Measurements from ENCODE around the gene LTA4H.
A peak's percentile ranks its signal among the peaks of the same experiment; 100 is the strongest.

The LTA4H gene

GRCh38 chr12:95997911-95998510, 37.4 kb downstream of the LTA4H start:
- H3K4me3 Mint-ChIP-seq, result no peak overlapping the region

DNA sequence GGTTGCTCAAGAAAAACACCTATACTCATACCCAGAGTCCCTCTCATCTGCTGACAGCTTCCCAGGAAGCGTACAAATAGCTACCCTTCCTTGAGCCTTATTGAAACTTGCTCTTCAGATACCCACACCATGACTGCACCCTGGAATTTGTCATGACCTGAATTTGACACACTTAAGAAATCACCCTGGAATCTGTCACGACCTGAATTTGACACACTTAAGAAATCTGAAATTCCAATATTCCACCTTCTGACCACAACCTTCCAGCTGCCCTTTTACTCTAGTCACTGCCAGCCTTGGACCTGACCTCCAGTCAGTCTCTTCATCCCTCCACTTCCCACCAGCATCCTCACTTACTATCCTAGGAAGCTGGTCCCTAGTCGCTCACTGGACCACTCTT, 38.1 kb downstream of the LTA4H start:
- peaks cover 44% of the 10 kb centered on the region for H3K4me1 Mint-ChIP-seq (ENCODE audit: low read depth)
- H3K9me3 Mint-ChIP-seq, result no peaks in the 10 kb centered on the region
- no peak overlapping the region for H3K4me3 Mint-ChIP-seq
- intact Hi-C loops (cut with micrococcal nuclease), result loop anchor here (5.0 kb wide), 1 partner anchor 175 kb away; no protein-coding TSS in a partner anchor
- H3K36me3 Mint-ChIP-seq (ENCODE audit: low read depth), result peaks cover 32% of the 10 kb centered on the region
- no peaks in the 10 kb centered on the region for H3K27me3 Mint-ChIP-seq
- no peak overlapping the region for H3K27ac Mint-ChIP-seq

More at GRCh38 chr12:95997911-95998510, 37.4 kb downstream of the LTA4H start:
- Mint-ChIP-seq H3K36me3 (ENCODE audit: low read depth) (peaks cover 35% of the 10 kb centered on the region), H3K4me1 (ENCODE audit: low read depth) (peaks cover 41% of the 10 kb centered on the region), H3K9me3 (no peaks in the 10 kb centered on the region), H3K27ac (no peak overlapping the region), H3K27me3 (no peaks in the 10 kb centered on the region)
- intact Hi-C loops (cut with micrococcal nuclease), result loop anchor here (1.0 to 5.0 kb wide), 2 partner anchors 80 to 176 kb away; no protein-coding TSS in a partner anchor

DNA sequence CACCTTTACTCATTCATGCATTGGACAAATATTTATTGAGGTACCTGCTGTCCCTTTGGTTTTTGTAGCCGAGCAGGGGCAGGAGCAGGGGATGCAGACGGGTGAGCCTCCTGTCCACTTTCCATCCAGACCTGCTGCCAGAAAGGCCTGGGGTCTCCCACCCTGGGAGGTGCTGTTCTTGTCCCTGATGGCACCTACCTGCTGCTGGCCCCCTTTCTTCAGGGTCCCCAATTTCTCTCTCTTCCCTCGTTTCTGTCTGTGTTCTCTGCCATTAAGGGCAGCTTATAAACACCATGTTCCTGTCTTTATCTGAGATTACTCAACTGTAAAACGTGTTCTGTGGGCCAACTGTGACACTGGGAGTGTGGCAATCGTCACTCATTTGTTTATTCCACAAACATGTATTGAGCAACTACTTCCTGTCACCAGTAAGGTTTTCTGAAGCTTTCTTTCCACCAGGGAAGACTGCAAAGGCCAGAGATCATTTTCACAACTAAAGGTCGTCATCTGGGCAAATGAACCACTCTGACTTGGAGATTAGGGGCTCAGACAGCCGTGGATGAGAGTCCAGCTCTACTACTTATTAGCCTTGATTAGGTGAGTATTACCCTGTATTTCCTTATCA, 39.2 kb downstream of the LTA4H start, which contains the start of gene HAL:
TSS of gene HAL (minus strand) at position 311 of the 625 bp plus-strand sequence. CDS start 434 bp downstream, outside the sequence.
- Mint-ChIP-seq H3K4me3 (no peak within 1 kb of the TSS), H3K27ac (peak within 1 kb of the TSS; percentile 63), H3K9me3 (no peaks in the 10 kb centered on the region), H3K36me3 (ENCODE audit: low read depth) (peaks cover 29% of the 10 kb centered on the region), H3K27me3 (no peaks in the 10 kb centered on the region), H3K4me1 (ENCODE audit: low read depth) (peaks cover 44% of the 10 kb centered on the region)
- intact Hi-C loops (cut with micrococcal nuclease), result loop anchor here (5.0 kb wide), 1 partner anchor 174 kb away; no protein-coding TSS in a partner anchor

DNA sequence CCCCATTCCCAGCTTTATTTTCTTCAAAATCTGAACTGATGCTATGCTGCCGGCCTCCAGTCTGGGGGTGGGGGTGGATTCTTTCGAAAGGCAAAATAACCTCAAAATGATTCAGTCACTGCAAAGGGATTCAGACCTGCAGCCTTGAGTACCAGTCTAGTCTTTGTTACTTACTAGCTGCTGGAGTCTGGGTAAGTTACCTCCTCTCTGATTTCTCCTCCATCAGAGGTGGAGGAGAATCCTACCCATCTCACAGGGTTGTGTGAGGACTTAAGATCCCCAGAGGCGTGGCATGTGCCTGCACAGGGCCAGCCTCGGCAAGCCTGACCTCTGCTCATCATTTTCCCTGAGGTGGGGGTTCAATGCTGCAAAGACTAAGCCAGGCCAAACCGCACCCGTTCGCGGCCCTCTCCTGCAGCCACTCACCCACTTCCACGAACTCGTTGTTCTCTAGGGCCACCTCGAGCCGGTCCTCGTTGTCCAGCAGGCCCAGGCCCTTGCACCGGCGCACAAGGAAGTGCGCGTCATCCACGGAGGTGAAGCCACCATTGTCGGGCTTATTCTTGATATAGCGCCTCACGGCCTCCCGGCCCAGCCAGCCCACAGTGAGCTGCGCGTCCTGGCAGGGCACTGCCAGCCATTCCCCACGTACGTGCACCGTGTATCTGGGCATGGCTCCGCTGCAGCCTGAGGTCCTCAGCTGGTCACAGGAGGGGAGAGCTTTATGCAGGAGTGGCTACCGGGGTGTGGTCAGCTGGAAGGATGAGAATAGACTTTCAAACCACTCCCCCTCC, 40.0 kb downstream of the LTA4H start:
- Mint-ChIP-seq H3K36me3 (ENCODE audit: low read depth) (peaks cover 22% of the 10 kb centered on the region), H3K27ac (peak overlapping the region; percentile 63), H3K4me1 (ENCODE audit: low read depth) (peaks cover 44% of the 10 kb centered on the region), H3K4me3 (no peak overlapping the region), H3K27me3 (no peaks in the 10 kb centered on the region), H3K9me3 (no peaks in the 10 kb centered on the region)
- intact Hi-C loops (cut with micrococcal nuclease), result loop anchor here (5.0 kb wide), 1 partner anchor 173 kb away; no protein-coding TSS in a partner anchor

- peaks cover 12% of the 10 kb centered on the region for H3K36me3 Mint-ChIP-seq (ENCODE audit: low read depth)
- intact Hi-C loops (cut with micrococcal nuclease), result no loop called here
- peaks cover 44% of the 10 kb centered on the region for H3K4me1 Mint-ChIP-seq (ENCODE audit: low read depth)
- H3K27me3 Mint-ChIP-seq, result no peaks in the 10 kb centered on the region
- H3K4me3 Mint-ChIP-seq, result no peak overlapping the region
- H3K9me3 Mint-ChIP-seq, result no peaks in the 10 kb centered on the region
- no peak overlapping the region for H3K27ac Mint-ChIP-seq
These were observed 40.9 kb downstream of the LTA4H start for GRCh38 chr12:95994476-95994875.

DNA sequence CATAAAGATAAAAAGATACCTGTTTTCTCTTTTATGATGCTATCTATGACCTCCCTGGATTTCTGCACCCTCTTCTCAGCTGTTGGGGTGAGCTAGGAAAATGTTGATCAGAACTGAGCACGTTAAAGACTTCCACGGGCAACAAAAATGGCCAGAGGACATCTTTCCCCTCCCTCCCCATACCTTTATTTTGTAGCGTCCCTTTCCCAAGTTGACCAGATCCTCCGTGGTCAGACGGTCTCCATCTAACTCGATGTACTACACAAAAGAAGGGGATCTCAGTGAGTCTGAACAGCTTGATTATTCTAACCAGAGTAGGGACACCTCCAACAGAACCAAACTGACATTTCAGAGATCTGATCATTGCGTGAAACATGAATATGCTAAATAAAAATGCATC, 41.5 kb downstream of the LTA4H start:
- Mint-ChIP-seq H3K27me3 (no peaks in the 10 kb centered on the region), H3K4me3 (no peak overlapping the region), H3K9me3 (no peaks in the 10 kb centered on the region), H3K4me1 (ENCODE audit: low read depth) (peaks cover 44% of the 10 kb centered on the region), H3K27ac (no peak overlapping the region), H3K36me3 (ENCODE audit: low read depth) (peaks cover 10% of the 10 kb centered on the region)
- intact Hi-C loops (cut with micrococcal nuclease), result no loop called here

- Mint-ChIP-seq H3K4me3 (no peak overlapping the region), H3K4me1 (ENCODE audit: low read depth) (peaks cover 13% of the 10 kb centered on the region), H3K36me3 (ENCODE audit: low read depth) (peaks cover 15% of the 10 kb centered on the region), H3K27me3 (no peaks in the 10 kb centered on the region), H3K27ac (peak overlapping the region; percentile 20), H3K9me3 (no peaks in the 10 kb centered on the region)
- intact Hi-C loops (cut with micrococcal nuclease), result no loop called here
These were observed 45.3 kb downstream of the LTA4H start for GRCh38 chr12:95990136-95990535.

- Mint-ChIP-seq H3K27ac (no peak overlapping the region), H3K4me1 (ENCODE audit: low read depth) (peaks cover 7% of the 10 kb centered on the region), H3K4me3 (no peak overlapping the region), H3K9me3 (no peaks in the 10 kb centered on the region), H3K36me3 (ENCODE audit: low read depth) (peaks cover 15% of the 10 kb centered on the region), H3K27me3 (no peaks in the 10 kb centered on the region)
- intact Hi-C loops (cut with micrococcal nuclease), result no loop called here
These were observed 45.8 kb downstream of the LTA4H start for GRCh38 chr12:95989504-95990123.

- H3K9me3 Mint-ChIP-seq, result no peaks in the 10 kb centered on the region
- intact Hi-C loops (cut with micrococcal nuclease), result no loop called here
- H3K27ac Mint-ChIP-seq, result no peak overlapping the region
- H3K27me3 Mint-ChIP-seq, result no peaks in the 10 kb centered on the region
- no peak overlapping the region for H3K4me3 Mint-ChIP-seq
- H3K36me3 Mint-ChIP-seq (ENCODE audit: low read depth), result peaks cover 15% of the 10 kb centered on the region
- peaks cover 6% of the 10 kb centered on the region for H3K4me1 Mint-ChIP-seq (ENCODE audit: low read depth)
These were observed 46.7 kb downstream of the LTA4H start for GRCh38 chr12:95988506-95989275.

- Mint-ChIP-seq H3K27ac (no peak overlapping the region), H3K4me3 (no peak overlapping the region), H3K27me3 (no peaks in the 10 kb centered on the region), H3K4me1 (ENCODE audit: low read depth) (no peaks in the 10 kb centered on the region), H3K36me3 (ENCODE audit: low read depth) (peaks cover 6% of the 10 kb centered on the region), H3K9me3 (no peaks in the 10 kb centered on the region)
- intact Hi-C loops (cut with micrococcal nuclease), result no loop called here
These were observed 48.5 kb downstream of the LTA4H start for GRCh38 chr12:95986635-95987570.

GRCh38 chr12:95984682-95985081, 50.7 kb downstream of the LTA4H start:
- H3K4me1 Mint-ChIP-seq (ENCODE audit: low read depth), result no peaks in the 10 kb centered on the region
- H3K27me3 Mint-ChIP-seq, result no peaks in the 10 kb centered on the region
- H3K9me3 Mint-ChIP-seq, result no peaks in the 10 kb centered on the region
- H3K4me3 Mint-ChIP-seq, result no peak overlapping the region
- peaks cover 6% of the 10 kb centered on the region for H3K36me3 Mint-ChIP-seq (ENCODE audit: low read depth)
- intact Hi-C loops (cut with micrococcal nuclease), result no loop called here
- H3K27ac Mint-ChIP-seq, result no peak overlapping the region

DNA sequence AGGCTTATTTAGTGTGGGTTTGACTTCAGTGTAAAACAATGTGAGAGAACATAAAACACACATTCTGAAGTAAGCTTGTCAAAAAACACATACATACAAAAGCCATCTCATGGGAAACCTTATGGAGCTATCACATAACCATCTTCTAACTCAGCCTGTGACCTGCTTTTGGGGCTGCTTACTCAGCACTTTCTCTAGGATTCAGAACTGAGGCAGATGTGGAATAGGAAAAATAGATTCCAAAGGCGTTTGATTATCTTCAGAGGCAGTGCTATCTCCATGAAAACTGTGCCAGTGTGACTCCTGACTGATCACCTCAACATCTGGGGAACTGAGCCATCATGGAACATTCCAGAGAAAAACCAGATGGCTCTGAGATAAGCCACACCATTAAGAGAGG, 52.8 kb downstream of the LTA4H start:
- H3K27ac Mint-ChIP-seq, result no peak overlapping the region
- peaks cover 12% of the 10 kb centered on the region for H3K36me3 Mint-ChIP-seq (ENCODE audit: low read depth)
- H3K9me3 Mint-ChIP-seq, result no peaks in the 10 kb centered on the region
- intact Hi-C loops (cut with micrococcal nuclease), result no loop called here
- no peaks in the 10 kb centered on the region for H3K27me3 Mint-ChIP-seq
- no peaks in the 10 kb centered on the region for H3K4me1 Mint-ChIP-seq (ENCODE audit: low read depth)
- no peak overlapping the region for H3K4me3 Mint-ChIP-seq

Measured in dendritic cell treated with granulocyte-macrophage colony-stimulating factor and Interleukin-4, amounts not matched to agents 40 ng/mL and 50 ng/mL, for 4 days (primary cell).